ENCODE data around the gene PPP6R2.
"Not testable (repeated sequence)": the region's sequence is repeated elsewhere in the genome, so short reads cannot be mapped to it uniquely, and the experiment has no call there.

The PPP6R2 gene

GRCh38 chr22:50318698-50319411, 24.3 kb upstream of the PPP6R2 start:
- no peak for DNase-seq

GRCh38 chr22:50319503-50319951, 23.6 kb upstream of the PPP6R2 start:
- no peak for DNase-seq

GRCh38 chr22:50320116-50320515, 23.0 kb upstream of the PPP6R2 start:
- no peak for DNase-seq

DNA sequence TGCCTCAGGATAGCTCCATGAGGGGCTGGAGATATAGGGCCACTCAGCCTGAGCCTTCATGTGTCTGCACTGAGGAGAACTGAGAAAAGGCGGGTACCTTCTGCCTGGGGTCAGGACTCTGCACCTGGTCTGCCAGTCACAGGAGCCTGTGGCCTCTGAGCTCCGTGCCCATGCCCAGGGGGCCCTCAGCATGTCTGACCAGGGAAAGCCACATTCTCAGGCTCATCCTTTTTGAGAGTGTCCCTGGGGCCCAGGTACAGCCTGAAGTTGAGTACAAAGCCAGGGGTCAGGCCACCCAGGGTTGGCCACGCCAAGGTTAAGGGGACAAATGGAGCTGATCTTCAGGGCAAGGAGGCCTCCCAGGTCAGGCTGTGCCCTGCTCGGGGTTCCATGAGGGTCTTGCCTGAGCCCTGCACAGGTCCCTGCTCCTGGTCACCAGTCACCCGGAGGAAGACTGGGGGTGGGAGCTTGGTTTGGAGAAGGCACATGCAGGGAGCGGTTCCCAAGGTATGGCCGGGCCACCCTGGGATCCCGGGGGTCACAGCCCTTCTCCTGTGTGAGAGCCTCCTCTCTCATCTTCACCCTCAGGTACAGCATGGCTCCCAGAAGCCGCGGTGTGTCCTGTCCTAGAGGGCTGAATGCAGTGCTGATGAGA, 22.3 kb upstream of the PPP6R2 start:
- DNase-seq, result no peak

DNA sequence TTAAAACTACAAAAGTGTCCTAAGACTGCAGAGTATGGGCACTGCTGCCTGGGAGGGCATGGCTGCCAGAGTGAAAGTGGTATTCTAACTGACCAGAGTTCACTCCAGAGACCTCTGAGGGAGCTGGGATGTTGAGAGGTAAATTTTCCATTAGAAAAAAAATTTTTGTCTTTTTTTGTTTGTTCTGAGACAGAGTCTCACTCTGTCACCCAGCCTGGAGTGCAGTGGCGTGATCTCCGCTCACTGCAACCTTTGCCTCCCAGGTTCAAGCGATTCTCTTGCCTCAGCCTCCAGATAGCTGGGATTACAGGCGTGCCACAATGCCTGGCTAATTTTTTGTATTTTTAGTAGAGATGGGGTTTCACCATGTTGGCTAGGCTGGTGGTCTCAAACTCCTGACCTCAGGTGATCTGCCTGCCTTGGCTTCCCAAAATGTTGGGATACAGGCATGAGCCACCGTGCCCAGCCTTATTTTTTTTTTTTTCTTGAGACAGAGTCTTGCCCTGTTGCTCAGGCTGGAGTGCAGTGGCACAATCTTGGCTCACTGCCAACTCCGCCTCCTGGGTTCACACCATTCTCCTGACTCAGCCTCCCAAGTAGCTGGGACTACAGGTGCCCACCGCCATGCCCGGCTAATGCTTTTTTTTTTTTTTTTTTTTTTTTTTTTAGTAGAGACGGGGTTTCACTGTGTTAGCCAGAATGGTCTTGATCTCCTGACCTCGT, 20.6 kb upstream of the PPP6R2 start:
- not testable (repeated sequence) for DNase-seq

GRCh38 chr22:50323900-50324299, 19.2 kb upstream of the PPP6R2 start:
- DNase-seq, result no peak

GRCh38 chr22:50325444-50326224, 17.5 kb upstream of the PPP6R2 start:
- no peak for DNase-seq

GRCh38 chr22:50326225-50326955, 16.7 kb upstream of the PPP6R2 start:
- no peak for DNase-seq

DNA sequence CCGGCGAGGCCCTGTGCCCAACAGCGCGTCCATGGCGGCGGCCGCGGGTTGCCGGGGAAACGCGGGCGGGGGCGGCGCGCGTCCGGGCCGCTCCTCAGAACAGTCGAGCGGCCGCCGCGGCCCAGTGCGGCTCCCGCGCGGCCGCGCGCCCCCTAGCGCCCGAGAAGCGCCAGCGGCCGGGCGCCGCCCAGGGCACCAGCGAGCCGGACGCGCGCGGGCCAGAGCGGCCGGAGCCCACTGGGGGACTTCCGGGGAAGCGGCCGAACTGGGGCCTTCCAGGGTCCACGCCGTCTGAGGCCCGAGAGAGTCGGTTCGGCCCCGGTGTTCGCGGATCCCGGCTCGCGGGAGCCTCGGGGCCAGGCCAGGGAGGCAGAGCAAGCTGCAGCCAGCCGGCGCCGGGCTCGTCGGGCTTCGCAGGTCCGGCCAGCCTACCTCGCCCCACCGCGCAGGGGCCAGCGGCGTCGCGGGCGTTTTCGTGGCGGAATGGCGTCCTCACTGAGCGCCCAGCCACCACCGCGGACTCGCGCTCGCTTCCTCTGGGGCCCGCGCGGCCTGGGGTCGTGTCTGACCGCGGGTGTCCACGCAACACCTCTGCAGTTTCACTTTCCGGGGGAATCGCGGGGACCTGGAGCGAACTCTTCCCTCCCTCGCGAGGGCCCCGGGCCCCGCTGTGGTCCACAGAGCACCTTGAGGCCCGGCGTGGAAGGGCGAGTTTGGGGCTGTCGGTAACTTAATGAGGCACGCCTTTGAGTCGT, 16.0 kb upstream of the PPP6R2 start, which contains the start of gene DENND6B:
TSS of gene DENND6B (minus strand) at position 57 of the 755 bp plus-strand sequence. CDS start at position 33, 24 bp downstream.
- peak; percentile 74 for DNase-seq

DNA sequence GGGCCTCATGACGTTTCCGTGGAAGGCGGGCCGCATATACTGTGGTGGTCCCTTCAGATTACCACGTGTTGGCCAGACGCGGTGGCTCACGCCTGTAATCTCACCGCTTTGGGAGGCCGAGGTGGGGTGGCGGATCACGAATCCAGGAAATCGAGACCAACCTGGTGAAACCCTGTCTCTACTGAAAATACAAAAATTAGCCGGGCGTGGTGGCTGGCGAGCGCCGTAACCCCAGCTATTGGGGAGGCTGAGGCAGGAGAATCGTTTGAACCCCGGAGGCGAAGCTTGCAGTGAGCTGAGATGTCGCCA, 15.5 kb upstream of the PPP6R2 start:
- DNase-seq, result no peak

DNA sequence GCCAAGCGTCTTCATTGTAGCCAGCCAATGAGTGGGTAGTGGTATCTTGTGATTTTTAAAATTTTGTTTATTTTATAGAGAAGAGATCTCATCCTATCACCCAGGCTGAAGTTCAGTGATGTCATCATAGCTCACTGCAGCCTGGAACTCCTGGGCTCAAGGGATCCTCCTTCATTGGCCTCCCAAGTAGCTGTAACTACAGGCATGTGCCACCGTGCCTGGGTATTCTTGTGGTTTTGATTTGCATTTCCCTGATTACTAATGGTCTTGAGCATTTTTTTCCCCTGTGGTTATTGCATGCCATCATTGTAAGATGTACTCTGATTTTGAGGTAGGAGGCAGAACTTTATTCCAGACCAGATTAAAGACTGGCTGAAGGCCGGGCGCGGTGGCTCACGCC, 13.9 kb upstream of the PPP6R2 start:
- no peak for DNase-seq

DNA sequence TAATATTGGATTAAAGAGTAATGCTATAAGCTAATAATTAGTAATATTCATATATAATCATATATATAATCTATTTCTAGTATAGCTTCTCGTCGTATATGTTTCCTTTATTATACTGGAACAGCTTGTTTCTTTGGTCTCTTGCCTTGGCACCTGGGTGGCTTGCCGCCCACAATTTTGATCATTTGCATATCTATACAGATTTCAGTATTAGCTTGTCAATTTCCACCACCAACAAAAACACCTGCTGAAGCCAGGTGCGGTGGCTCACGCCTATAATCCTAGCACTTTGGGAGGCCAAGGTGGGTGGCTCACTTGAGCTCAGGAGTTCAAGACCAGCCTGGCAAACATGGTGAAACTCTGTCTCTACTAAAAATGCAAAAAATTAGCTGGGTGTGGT, 8.7 kb upstream of the PPP6R2 start:
- DNase-seq, result not testable (repeated sequence)

DNA sequence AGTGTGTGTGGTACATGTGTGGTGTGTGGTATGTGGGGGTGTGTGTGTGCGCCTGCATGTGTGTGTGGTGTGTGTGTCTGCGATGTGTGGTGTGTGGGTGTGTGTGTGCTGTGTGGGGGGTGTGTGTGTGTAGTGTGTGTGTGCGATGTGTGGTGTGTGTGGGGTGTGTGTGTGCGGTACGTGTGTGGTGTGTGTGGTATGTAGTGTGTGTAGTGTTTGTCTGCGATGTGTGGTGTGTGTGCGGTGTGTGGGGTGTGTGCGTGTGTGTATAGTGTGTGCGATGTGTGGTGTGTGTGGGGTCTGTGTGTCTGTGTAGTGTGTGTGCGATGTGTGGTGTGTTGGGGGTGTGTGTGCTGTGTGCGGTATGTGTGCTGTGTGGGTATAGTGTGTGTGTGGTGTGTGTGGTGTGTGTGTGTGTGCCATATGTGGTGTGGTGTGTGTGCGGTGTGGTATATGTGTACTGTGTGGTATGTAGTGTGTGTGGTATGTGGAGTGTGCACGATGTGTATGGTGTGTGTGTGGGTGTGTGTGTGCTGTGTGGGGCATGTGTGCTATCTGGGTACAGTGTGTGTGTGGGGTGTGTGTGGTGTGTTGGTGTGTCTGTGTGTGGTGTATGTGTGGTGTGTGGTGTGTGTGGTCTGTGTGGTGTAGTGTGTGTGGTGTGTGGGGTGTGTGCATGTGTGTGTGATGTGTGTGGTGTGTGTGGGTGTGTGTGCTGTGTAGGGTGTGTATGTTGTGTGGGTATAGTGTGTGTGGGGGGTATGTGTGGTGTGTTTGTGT, 5.7 kb upstream of the PPP6R2 start:
- no peak for DNase-seq

DNA sequence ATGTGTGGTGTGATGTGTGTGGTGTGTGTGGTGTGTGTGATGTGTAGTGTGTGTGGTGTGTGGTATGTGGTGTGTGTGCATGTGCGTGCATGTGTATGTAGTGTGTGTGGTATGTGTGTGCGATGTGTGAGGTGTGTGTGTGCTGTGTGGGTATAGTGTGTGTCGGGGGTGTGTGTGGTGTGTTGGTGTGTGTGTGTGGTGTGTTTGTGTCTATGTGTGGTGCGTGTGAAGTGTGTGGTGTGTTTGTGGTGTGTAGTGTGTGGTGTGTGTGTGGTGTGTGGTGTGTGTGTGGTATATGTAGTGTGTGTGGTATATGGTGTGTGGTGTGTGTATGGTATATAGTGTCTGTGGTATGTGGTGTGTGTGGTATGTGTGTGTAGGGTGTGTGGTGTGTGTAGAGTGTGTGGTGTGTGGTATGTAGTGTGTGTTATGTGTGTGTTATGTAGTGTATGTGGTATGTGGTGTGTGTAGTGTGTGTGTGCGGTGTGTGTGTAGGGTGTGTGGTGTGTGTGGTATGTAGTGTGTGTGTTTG, 5.0 kb upstream of the PPP6R2 start:
- no peak for DNase-seq

DNA sequence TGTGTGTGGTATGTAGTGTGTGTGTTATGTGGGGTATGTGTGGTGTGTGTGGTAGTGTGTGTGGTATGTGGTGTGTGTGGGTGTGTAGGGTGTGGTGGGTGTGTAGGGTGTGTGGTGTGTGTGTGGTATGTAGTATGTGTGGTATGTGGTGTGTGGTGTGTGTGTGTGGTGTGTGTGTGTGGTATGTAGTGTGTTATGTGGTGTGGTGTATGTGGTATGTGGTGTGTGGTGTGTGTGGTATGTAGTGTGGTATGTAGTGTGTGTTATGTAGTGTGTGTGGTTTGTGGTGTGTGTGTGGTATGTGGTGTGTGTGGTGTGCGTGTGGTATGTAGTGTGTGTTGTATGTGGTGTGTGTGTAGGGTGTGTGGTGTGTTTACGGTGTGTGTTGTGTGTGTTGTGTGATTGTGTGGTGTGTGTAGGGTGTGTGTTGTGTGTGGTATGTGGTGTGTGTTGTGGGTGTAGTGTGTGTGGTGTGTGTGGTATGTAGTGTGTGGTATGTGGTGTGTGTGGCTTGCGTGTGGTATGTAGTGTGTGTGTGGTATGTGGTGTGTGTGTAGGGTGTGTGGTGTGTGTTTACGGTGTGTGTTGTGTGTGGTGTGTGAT, 4.2 kb upstream of the PPP6R2 start:
- DNase-seq, result no peak

DNA sequence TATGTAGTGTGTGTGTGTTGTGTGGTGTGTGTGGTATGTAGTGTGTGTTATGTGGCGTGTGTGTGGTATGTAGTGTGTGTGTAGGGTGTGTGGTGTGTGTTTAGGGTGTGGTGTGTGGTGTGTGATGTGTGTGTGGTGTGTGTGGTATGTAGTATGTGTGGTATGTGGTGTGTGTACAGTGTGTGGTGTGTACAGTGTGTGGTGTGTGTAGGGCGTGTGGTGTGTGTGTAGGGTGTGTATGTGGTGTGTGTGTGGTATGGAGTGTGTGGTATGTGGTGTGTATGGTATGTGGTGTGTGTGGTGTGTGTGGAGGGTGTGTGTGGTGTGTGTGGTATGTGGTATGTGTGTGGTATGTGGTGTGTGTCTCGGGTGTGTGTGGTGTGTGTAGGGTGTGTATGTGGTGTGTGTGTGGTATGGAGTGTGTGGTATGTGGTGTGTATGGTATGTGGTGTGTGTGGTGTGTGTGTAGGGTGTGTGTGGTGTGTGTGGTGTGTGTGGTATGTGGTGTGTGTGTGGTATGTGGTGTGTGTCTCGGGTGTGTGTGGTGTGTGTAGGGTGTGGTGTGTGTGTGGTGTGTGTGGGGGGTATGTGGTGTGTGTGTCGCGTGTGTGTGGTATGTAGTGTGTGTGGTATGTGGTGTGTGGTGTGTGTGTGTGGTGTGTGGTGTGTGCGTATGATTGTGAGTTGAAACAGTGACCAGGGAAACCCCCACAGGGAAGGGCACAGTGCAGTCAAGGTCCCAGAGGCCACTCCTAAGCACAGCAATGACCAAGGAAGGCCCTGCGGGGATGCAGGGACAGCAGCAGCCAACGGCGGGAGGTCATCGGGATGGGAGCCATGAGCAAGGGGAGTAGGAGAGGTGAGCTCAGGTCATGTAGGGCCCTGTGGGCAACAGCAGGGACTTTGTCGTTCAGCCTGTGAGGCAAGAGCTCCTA, 2.9 kb upstream of the PPP6R2 start:
- no peak for DNase-seq

- peak; percentile 78 to 84 for DNase-seq
These were observed 1.0 kb upstream of the PPP6R2 start for GRCh38 chr22:50341977-50342650.

- DNase-seq, result no peak
These were observed 411 bp downstream of the PPP6R2 start for GRCh38 chr22:50343541-50343935.
